GM21360 (cell line): ENCODE results near the gene CD9.
A peak's percentile ranks its signal among the peaks of the same experiment; 100 is the strongest.
"Not testable (repeated sequence)": the region's sequence is repeated elsewhere in the genome, so short reads cannot be mapped to it uniquely, and the experiment has no call there.

Experiments
- ATAC-seq: cut with Tn5 transposase; IDR thresholded peaks from one replicate; pipeline ENCODE4 v1.9.1; 2021; ENCODE audit warnings: mild to moderate bottlenecking, moderate library complexity; ENCODE audit not compliant: unreplicated experiment

Gene CD9, protein sequence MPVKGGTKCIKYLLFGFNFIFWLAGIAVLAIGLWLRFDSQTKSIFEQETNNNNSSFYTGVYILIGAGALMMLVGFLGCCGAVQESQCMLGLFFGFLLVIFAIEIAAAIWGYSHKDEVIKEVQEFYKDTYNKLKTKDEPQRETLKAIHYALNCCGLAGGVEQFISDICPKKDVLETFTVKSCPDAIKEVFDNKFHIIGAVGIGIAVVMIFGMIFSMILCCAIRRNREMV

DNA sequence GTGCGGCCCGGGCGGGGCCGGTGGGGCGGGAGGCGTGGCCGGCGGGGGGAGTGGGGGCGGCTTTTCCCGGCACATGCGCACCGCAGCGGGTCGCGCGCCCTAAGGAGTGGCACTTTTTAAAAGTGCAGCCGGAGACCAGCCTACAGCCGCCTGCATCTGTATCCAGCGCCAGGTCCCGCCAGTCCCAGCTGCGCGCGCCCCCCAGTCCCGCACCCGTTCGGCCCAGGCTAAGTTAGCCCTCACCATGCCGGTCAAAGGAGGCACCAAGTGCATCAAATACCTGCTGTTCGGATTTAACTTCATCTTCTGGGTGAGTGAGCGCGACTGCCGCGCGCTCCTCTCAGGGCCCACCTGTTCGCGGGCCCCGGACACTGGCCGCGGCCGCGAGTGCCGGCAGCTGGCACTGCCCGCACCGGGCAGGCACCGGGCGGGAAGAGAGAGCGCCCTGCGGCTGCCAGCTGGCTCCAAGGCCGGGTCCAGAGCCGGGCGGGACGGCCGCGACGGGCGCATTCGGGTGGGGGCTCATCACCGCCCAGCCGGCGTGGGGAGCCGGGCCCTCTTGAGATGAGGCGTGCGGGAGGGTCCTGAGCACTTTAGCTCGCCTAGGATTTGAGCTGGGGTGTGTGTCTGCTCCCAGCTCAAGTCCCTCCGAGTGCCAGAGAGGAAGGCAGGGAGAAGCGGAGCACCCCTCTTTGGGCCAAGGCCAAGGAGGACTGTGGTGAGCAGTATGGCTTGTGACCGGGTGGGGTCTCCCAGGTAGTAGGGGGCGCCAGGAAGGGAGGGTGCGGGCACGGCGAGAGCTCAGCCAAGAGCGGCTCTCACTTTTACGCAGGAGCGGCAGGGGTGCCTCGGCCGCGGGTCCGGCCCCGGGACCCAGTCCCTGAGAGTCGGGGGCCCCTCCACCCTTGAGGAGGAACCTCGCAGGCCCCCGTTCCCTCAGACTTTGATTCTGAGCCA is at the start of gene CD9:
TSS of gene CD9 (plus strand) at position 145 of the 957 bp plus-strand sequence. CDS start at position 245, 100 bp downstream.
- ATAC-seq = no peak

DNA sequence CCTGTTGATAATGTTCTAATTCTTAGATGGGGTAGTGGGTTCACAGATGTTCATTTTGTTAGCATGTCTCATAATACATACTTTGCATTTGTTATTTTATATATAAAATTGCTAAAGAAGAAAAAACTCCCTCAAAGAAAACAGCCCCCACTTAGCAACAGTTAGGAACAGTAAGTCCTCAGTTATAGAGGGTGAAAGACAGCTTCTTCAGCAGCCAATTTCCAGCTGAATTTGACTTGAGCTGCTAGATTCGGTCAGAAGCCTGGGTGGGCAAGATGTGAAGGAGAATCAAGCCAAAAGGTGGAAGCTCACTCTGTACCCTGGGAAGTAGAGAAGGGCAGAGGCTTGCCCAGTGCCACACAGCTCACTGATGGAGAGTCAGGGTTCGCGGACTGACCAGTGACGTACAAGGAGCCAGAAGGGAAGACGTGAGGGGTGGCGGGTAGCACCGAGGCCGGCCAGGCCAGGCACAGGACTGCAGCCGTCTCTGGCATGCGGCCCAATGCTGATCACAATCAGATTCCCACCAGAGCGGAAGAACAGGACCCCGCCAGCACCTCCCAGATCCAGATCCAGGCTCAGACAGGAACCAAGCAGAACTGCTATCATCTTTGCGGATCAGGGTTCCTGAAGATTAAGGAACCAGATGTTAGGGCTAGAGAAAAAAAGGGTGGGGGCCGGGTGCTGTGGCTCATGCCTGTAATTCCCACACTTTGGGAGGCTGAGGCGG is 45.3 kb upstream of the CD9 start:
- no peak for ATAC-seq

DNA sequence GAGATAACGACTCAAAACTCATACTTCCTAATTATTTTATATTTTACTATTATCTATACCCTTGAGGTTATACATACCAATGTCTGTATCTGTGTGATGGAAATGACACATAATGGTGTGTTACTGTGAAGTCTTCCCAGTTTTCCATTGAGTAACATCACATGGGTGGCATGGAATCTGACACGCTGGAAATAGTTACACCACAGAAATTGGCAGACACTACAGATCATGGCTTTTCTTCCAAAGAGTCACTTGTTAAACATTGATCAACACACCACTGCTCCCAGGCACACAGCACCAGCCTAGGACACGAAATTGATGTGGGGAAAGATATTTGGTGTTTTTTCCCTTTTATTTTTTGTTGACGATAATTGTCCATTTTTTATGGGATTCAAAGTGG is 42.7 kb upstream of the CD9 start:
- ATAC-seq = no peak

DNA sequence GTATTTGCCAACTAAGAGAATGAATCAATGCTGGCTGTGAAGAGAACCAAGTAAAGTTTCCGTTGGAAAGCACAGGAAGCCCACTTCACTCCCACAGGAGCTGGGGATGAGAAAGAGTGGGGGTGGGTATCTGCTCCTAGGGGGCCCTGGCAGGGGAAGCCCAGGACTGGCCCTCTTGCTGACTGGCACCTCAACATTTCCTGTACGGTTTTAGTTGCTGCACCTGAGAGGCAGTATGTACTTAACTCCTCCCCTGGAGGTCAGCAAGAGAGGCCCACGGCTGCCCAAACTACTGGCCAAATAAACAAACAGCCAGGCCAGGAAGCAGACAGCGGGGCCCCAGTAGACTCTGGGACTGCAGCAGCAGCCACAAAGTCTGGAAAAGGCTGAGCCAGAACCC is 41.9 kb upstream of the CD9 start:
- no peak for ATAC-seq

DNA sequence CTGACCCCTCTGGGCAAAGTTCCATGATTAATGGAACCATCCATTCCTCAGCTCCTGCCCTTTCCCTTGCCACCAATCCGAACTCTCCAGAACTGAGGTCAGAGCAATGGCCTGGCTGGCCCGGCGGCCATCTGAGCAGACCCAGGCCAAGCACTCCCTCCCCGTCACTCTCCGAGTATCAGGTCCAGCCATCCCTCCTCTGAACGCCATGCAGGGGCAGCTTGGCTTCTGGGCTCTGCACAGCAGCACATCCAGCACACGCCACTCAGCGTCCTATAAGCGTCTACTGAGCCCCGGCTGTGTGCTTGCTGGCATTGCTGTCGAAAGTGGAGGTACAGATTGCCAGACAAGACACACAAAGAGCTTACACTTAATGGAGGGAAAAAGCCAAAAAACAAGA is 41.5 kb upstream of the CD9 start:
- ATAC-seq = no peak

DNA sequence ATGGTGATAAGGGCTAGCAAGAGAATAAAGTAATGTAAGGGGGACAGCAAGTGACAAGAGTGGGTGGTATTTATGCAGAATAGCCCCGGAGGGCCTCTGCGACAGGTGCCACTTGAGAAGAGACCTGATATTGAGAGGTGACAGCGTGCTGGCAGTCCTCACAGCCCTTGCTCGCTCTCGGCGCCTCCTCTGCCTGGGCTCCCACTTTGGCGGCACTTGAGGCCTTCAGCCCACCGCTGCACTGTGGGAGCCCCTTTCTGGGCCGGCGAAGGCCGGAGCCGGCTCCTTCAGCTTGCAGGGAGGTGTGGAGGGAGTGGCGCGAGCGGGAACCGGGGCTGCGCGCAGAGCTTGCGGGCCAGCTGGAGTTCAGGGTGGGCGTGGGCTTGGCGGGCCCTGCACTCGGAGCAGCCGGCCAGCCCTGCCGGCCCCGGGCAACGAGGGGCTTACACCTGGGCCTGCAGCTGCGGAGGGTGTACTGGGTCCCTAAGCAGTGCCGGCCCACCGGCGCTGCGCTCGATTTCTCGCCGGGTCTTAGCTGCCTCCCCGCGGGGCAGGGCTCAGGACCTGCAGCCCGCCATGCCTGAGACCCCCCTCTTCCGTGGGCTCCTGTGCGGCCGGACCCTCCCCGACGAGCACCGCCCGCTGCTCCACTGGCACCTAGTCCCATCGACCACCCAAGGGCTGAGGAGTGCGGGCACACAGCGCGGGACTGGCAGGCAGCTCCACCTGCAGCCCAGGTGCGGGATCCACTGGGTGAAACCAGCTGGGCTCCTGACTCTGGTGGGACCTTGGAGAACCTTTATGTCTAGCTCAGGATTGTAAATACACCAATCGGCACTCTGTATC is 40.8 kb upstream of the CD9 start:
- ATAC-seq = not testable (repeated sequence)

DNA sequence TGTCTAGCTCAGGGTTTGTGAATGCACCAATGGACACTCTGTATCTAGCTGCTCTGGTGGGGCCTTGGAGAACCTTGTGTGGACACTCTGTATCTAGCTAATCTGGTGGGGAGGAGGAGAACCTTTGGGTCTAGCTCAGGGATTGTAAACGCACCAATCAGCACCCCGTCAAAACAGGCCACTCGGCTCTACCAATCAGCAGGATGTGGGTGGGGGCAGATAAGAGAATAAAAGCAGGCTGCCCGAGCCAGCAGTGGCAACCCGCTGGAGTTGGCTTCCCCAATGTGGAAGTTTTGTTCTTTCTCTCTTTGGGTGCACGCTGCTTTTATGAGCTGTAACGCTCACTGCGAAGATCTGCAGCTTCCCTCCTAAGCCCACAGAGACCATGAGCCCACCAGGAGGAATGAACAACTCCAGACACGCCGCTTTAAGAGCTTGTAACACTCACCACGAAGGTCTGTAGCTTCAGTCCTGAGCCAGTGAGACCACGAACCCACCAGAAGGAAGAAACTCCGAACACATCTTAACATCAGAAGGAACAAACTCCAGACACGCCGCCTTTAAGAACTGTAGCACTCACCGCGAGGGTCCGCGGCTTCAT is 40.1 kb upstream of the CD9 start:
- ATAC-seq = not testable (repeated sequence)

DNA sequence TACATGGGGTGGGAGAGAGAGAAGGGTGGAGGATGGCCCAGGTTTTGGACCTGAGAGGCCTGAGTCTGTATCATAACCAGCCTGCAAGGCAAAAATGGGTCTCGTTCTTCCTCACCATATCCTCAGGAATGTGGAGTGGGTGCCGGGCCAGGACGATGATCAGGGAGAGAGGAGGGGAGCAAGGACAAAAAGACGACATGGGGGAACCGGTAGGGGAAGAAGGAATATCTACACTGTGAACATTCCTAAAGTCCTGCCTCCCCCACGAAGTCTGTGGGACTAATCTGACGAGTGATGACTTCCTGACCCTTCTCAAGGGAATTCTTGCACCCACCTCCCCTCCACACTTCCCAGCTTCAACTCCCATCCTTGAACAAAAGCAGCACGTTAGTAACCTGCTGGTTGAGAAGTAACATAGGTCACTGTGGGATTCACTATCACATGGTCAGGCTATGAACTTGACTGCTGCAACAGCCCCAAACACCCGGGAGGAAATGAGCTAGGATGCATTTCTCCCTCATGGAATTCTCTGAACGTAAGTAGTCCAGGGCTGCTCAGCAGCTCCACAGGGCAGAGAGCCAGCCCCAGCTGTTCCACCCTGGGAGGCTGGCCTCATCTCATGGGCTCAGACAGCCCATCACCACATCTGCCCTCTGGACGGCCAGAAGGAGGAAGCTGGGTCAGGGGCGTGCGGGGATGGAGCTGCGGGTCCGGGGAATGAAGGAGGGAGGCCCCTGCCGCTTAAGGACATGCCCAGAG is 38.9 kb upstream of the CD9 start:
- ATAC-seq = no peak

DNA sequence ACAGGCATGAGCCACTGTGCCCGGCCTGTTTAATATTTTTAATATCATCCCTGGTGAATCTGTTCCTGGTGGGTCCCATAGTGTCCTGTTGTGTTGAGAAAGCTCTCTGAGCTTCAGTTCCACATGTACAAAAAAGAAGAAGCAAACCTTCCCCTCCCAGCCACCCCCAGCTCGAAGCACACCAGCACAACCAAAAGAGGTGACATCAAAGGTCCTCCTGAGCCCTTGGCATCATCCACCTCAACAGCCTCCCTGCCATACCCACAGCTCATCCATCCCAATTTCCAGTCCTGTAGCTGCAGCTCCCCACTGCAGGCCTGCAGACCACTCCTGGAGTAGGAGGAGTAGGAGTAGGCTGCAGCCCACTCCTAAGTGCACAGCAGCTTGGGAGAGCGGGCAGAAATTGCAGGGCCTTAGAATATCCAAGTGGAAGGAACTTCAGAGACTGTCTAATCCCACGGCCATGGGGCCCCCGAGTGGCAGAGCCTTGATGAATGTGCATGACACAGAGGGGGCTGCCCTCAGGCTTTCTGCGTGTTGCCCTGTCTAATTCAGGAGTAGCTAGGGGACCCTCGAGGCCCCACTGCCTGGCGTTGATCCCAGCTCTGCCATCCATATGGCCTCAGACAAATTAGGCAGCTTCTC is 36.7 kb upstream of the CD9 start:
- no peak for ATAC-seq

DNA sequence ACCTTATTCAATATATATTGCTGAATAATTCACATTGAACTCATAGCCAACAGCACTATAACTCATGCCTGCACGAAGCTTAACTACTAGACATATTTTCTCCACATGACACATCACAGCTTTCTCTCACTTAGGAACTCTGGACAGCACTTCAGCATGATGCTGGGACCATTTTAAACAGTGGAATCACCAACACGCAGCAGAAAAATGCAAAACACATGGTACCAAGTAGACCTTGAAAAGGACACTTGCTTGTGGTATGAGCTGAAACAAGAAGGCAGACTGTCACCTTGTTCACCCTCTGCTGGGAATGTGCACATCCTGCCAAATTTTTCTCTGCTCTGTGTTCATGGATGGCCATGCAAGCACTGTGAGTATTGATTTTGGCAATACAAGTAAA is 34.8 kb upstream of the CD9 start:
- no peak for ATAC-seq

DNA sequence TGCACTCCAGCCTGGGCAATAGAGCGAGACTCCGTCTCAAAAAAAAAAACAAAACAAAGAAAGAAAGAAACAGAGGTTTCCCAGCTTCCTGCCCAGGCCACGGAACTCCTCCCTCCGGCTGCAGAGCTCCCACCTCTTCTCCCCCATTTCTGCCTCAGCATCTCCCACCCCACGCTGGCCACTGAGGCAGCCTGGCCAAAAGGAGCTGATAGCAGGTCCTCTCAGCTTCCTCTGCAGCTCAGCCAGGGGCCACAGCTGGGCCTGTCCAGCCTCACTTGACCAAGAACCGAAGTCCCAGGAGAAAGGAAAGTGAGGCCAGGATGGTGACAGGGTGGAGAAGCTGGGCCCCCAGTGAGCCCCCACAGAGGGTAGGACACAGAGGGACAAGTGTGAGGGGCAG is 33.4 kb upstream of the CD9 start:
- no peak for ATAC-seq

DNA sequence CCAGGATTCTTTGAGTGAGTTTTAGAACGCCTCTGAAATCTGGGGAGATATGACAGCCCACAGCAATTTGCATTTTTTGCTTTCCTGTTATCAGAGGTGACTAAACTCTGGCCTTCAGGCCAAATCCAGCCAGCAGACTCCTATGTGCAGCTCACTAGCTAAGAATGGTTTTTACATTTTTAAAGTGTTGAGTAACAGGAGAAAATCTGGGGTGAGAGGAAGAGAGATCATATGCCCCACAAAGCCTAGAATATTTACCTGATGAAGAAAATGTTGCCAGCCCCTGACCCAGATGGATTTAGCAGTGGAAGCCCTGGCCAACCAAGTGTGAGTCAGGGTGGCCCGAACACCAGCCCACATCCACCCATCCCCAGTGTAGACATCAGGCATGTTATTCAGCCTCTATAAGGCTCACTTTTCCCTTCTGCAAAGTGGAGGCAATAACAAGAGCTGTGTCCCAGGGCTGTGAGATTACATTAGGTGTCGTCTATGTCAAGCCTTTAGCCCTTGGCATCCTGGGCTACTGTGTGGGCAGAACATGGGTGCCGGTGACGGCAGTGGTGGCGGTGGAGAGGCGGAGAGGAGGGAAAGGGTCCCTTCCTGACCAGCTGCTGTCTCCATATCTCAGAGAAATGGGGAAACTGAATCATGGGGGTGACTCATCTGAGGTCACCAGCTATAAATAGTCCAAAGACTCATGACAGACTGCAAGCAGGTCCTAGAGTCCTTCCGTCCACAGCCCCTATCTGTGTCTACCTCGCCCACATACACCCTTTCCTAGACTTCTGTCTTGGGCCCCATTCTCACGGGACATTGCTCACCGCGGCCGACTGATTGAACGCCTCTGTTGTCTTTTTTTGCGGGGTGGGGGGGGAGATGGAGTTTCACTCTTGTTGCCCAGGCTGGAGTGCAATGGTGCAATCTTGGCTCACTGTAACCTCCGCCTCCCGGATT is 32.6 kb upstream of the CD9 start:
- ATAC-seq = peak; percentile 76

DNA sequence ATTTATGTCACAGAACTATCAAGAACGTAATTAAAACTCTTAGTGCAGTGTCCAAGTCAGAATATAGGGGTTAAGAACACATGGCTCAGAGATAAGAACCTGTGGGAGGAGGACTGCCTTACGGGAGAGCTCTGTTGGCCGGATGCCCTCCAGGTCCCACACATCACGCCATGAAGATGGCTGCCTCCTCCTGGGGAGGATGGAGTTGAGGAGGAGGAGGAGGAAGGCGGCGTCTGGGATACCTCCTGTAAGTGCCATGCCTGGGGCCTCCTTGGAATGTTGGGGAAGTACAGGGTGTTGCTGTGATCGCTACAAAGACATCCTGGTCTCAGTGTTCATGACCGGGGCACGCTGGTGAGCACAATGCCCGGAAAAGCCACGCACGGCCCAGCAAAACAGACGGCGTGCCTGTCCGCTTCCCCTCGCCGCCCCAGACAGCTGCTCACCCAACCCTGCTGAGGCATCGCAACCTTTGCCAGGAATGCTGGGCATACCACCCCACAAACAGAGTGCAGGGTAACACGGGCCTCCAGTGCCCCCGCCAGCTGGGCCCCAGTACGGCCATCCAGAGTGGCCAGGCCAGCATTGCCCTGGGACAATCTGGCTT is 28.7 kb upstream of the CD9 start:
- no peak for ATAC-seq

DNA sequence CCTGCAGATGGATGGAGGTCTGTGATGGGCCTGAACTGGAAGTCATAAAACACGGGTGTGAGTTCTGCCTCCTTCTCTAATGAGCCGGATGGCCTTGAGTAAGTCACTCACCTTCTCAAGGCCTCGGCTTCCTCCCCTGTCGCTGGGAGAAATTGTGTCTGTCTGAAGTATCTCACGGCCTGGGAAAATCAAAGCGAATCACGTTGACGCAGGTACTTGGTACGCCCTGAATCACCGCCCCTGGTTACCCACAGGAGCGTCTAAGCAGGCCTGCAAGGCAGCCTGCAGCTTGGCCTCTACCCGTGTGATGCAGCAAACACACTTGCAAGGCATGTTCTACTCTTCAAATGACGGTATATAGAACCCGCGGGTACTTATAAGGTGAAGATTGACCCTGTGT is 28.1 kb upstream of the CD9 start:
- no peak for ATAC-seq

DNA sequence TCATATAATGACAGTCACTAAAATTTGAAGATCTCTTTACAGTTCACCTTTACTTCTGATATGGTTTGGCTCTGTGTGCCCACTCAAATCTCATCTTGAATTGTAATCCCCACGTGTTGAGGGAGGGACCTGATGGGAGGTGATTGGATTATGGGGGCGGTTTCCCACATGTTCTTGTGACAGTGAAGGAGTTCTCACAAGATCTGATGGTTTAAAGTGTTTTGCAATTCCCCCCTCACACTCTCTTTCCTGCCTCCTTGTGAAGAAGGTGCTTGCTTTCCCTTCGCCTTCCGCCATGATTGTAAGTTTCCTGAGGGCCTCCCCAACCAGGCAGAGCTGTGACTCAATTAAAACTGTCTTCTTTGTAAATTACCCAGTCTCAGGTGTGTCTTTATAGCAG is 27.3 kb upstream of the CD9 start:
- no peak for ATAC-seq

DNA sequence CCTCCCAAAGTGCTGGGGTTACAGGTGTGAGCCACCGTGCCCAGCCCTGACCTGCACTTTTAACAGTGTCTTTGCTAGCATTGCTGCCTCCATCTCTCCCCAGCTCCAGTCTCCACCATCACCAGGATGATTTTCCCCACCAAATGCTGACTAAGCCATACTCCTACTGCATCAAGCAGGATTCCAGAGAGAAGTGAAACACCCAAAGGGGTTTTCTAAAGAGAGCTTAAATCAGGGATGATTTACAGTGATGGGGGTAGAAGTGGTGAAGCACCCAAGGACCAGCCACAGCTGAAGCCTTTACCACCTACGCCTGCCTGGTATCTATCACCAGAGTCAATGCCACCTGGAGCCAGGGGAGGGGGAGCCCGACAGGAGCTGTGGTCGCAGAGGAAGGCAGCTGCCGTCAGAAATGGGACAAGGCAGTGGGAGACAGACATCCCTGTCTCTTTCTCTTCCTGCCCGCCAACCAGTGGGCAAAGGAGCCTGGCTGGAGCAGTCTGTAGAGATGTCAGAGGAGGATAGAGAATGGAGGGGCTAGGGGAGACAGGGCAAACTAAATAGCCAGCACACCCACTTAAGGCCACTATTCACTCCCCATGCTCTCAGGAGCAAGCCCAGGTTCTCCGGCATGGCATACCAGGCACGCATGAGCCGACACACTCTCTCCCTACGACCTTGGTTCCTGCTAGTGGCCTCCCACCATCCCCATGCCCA is 22.4 kb upstream of the CD9 start:
- ATAC-seq = no peak
